ENCODE data around the gene SH2B3.

SH2B3 gene

DNA sequence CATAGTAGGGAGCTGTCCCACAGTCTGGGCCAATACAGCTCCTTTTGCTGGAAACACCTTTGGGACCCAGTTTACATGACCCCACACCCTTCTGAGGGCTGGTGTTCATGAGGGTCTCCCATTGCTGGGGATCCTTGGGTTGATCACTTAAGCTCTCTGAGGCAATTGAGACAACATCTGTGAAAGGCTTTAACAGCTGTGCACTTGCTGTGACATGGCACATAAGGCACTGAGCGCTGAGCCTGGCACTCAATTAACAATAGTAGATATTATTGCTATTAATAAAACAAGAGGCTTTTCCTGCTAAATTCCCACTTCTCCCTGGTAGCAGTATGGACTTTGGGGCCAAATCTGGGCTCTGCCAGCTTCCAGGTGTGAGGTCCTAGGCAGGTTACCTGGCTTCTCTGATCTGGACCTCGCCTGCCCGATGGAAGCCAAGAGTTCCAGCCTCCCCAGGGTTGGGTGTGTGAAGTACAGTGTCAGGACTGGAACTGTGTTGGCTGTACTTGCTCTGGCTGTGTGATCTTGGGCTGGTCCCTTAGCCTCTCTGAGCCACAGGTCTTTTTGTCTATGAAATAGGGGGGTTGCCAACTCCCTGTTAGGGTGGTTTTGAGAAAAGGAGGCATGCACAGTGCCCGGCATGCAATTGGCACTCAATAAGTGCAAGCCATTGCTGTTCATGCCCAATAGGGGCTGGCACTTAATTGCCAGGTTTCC lies 3.1 kb downstream of the SH2B3 start:
- no peak for DNase-seq (ENCODE audit: low read depth in 2 of 3, low spot score in 1 of 3)

DNA sequence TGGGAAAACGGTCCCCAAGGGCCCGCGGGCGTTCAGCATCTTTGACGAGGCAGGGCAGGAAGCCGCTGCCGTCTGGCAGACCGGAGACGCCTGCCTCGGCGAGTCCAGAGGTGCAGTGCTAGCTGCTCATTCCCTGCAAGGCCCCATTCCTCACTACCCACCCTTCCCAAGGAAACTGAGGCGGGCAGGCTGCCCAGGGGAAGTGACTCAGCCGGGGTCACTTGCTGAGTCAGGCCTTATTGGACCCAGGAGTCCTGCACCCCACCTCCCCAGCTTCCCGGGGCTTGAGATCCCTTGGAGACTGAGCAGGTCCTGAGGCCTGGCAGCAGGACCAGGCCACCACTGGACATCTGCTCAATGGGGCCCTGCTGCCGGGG lies 3.7 kb downstream of the SH2B3 start:
- no peak for DNase-seq (ENCODE audit: low read depth in 2 of 3, low spot score in 1 of 3)

DNA sequence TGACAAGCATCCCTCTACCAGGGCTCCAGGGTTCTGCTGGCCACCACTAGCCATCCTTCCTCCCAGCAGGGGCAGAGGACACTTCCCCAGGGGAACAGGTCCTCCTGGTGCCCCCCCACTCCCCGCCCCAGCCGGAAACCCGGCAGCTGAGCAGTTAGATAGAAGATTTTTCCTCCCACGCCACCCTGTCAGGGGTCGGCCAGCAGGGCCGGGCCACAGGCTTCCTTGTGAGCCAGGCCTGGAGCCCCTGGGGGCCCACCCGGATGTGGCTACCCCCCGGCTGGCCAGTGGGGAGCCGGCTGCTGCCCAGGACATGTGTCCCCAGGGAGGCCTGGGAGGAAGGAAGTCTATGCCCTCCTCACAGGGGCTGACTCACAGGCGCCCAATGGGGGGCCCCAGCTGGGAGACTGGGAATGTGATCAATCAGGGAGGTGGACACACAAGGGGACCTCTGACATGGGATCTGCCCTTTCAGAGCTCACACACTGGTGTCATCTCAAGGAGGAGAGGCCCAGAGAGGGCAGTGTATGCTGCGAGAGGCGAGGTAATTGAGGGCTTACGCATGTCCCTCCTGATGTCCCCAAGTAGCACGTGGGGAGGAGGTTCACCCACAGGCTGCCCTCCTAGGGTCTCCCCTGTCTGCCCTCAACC lies 4.2 kb downstream of the SH2B3 start:
- peak in 1 of 3 donors; percentile 31 for DNase-seq (ENCODE audit: low read depth in 2 of 3, low spot score in 1 of 3)

- DNase-seq (ENCODE audit: low read depth in 2 of 3, low spot score in 1 of 3) = no peak
Measured at GRCh38 chr12:111410431-111411184, 4.9 kb downstream of the SH2B3 start.

GRCh38 chr12:111411185-111411764 lies 5.6 kb downstream of the SH2B3 start:
- no peak for DNase-seq (ENCODE audit: low read depth in 2 of 3, low spot score in 1 of 3)

DNA sequence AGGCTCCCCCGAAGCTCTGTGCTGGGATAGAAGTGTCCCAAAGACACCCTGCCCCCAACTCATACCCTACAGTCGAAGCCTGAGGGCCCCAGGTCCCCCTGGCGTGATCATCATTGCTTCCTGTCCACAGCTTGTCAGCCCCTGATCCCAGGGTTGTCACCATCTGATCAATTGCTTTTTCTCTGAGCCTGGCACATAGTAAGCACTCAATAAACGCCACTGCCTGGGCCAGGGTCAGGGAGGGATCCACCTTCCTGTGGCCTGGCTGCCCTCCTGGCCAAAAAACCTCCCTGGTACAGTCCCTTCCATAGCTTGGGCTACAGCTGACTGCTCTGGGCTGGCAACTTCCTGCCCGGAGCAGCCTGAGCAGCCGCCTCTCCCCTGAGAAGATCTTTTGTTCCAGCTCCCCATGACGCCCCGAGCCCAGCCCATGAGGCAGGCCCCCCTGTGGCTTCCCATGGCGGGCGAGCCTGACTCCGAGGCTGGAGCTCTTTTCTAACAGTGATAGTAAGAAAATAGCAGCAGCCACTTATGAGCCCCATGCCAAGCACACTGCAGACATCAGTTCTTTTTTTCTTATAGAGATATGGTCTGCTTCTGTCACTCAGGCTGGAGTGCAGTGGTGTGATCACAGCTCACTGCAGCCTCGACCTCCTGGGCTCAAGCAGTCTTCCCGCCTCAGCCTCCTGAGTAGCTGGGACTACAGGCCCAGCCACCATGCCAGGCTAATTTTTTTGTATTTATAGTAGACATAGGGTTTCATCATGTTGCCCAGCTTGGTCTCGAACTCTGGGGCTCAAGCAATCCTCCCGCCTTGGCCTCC lies 6.5 kb downstream of the SH2B3 start:
- no peak for DNase-seq (ENCODE audit: low read depth in 2 of 3, low spot score in 1 of 3)

GRCh38 chr12:111412830-111413441 lies 7.2 kb downstream of the SH2B3 start:
- no peak for DNase-seq (ENCODE audit: low read depth in 2 of 3, low spot score in 1 of 3)

GRCh38 chr12:111413442-111414086 lies 7.8 kb downstream of the SH2B3 start:
- no peak for DNase-seq (ENCODE audit: low read depth in 2 of 3, low spot score in 1 of 3)

GRCh38 chr12:111414711-111415252 lies 9.1 kb downstream of the SH2B3 start:
- DNase-seq (ENCODE audit: low read depth in 2 of 3, low spot score in 1 of 3) = no peak

- DNase-seq (ENCODE audit: low read depth in 2 of 3, low spot score in 1 of 3) = no peak
Measured at GRCh38 chr12:111417290-111417689, 11.6 kb downstream of the SH2B3 start.

DNA sequence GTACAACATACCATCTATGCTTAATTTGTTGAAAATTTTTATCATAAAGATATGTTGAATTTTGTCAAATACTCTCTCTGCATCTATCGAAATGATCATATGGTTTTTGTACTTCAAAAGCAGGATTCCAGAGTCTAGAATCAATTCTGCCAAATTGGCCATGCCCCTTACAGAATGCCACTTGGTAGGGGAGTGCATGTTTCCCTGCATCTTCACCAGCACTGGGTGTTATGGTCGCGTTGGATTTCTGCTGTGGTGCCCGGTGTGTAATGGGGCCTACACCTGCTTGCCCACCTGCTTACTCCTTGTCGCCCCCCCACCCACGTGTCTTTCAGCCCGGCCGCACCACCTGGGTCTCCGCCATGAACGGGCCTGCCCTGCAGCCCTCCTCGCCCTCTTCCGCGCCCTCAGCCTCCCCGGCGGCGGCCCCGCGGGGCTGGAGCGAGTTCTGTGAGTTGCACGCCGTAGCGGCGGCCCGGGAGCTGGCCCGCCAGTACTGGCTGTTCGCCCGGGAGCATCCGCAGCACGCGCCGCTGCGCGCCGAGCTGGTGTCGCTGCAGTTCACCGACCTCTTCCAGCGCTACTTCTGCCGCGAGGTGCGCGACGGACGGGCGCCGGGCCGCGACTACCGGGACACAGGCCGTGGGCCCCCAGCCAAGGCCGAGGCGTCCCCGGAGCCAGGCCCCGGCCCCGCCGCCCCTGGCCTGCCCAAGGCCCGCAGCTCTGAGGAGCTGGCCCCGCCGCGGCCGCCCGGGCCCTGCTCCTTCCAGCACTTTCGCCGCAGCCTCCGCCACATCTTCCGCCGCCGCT lies 12.3 kb downstream of the SH2B3 start:
- DNase-seq (ENCODE audit: low read depth in 2 of 3, low spot score in 1 of 3) = no peak

DNA sequence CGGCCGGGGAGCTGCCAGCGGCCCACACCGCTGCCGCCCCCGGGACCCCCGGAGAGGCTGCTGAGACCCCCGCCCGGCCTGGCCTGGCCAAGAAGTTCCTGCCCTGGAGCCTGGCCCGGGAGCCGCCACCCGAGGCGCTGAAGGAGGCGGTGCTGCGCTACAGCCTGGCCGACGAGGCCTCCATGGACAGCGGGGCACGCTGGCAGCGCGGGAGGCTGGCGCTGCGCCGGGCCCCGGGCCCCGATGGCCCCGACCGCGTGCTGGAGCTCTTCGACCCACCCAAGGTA lies 12.8 kb downstream of the SH2B3 start:
- DNase-seq (ENCODE audit: low read depth in 2 of 3, low spot score in 1 of 3) = no peak

- DNase-seq (ENCODE audit: low read depth in 2 of 3, low spot score in 1 of 3) = no peak
Measured at GRCh38 chr12:111419784-111420183, 14.1 kb downstream of the SH2B3 start.

GRCh38 chr12:111420494-111420893 lies 14.8 kb downstream of the SH2B3 start:
- no peak for DNase-seq (ENCODE audit: low read depth in 2 of 3, low spot score in 1 of 3)

GRCh38 chr12:111424189-111424792 lies 18.6 kb downstream of the SH2B3 start:
- no peak for DNase-seq (ENCODE audit: low read depth in 2 of 3, low spot score in 1 of 3)

DNA sequence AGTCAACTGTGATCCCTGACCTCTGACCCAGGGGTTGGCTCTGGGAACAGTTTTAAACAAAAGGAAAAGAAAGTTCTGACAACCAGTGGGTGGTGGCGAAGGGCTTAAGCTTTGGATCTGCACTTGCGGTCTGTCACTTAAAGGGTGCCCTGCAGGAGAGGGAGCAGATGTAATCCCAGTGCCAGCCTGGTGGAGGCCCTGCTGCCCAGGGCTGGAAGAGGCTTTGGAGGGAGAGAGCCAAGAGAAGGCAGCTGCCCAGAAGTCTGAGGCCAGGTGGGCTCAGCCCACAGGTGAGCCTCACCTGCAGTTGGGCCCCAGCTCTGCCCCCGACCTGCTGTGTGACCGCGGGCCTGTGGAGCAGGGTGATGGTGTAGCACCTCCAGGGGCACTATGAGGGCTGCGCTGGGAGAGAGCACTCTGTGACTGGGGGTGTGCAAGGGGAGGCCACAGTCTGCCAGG lies 19.1 kb downstream of the SH2B3 start:
- no peak for DNase-seq (ENCODE audit: low read depth in 2 of 3, low spot score in 1 of 3)

- no peak for DNase-seq (ENCODE audit: low read depth in 2 of 3, low spot score in 1 of 3)
Measured at GRCh38 chr12:111425655-111426054, 19.9 kb downstream of the SH2B3 start.

DNA sequence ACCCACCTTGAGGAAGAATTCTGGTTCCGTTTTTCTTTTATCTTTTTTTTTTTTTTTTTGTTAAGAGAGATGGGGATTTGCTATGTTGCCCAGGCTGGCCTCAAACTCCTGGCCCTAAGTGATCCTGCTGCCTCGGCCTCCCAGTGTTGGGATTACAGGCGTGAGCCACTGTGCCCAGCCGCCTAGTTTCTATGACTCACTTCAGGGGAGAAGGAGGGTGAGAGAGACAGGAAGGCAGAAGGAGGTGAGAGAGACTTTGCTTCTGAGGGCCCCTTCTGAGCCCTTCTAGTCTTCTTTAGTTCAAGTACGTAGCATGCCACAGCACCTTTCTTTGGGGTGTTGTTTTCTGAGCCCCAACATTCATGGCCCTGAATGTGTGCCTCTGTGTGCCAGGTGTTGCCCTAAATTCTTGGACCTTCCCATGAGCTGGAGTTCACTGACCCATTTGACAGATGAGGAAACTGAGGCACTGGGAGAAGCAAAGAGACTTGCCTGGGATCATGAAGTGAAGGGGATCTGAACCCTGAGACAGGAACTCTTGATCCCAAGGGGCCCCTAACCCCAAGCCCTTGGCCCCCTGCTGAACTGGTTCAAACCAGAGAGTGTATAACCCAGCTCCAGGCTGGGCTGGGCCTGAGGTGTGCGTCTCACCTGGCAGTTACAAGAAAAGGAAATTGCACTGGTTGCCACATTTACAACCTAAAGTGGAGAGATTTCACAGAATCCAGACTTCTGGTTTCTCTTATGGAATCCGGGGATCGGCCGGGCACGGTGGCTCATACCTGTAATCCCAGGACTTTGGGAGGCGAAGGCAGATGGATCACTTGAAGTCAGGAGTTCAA lies 20.8 kb downstream of the SH2B3 start:
- no peak for DNase-seq (ENCODE audit: low read depth in 2 of 3, low spot score in 1 of 3)

Measured in stimulated activated CD4-positive, alpha-beta T cell treated with anti-CD3 and anti-CD28 coated beads, Interleukin-12 subunit alpha, Interleukin-12 subunit beta, amount 100 ng/mL, for 48 hours (primary cell).